Ishikawa (cell line): ENCODE results near the gene PRSS53.

Experiments
- CEBPB ChIP-seq: IDR thresholded peaks from 2 replicates; pipeline ENCODE4 v1.6.1; 2012
- CREB1 ChIP-seq: IDR thresholded peaks from 2 replicates; pipeline ENCODE4 v1.6.1; 2012; ENCODE audit warnings: low read depth
- EGR1 ChIP-seq: IDR thresholded peaks from 2 replicates; pipeline ENCODE4 v1.6.1; 2012
- EP300 ChIP-seq: IDR thresholded peaks from 2 replicates; pipeline ENCODE4 v1.6.1; 2012; ENCODE audit warnings: borderline replicate concordance
- FOXM1 ChIP-seq: IDR thresholded peaks from 2 replicates; pipeline ENCODE4 v1.6.1; 2012; ENCODE audit warnings: low read depth, borderline replicate concordance
- NFIC ChIP-seq: IDR thresholded peaks from 2 replicates; pipeline ENCODE4 v1.6.1; 2012
- RAD21 ChIP-seq: IDR thresholded peaks from 2 replicates; pipeline ENCODE4 v1.6.1; 2012; ENCODE audit warnings: low read depth
- TAF1 ChIP-seq: IDR thresholded peaks from 2 replicates; pipeline ENCODE4 v1.6.1; 2012; ENCODE audit warnings: low read depth, mild to moderate bottlenecking
- TCF12 ChIP-seq: IDR thresholded peaks from 2 replicates; pipeline ENCODE4 v1.6.1; 2012; ENCODE audit warnings: low read depth
- TEAD4 ChIP-seq: IDR thresholded peaks from 2 replicates; pipeline ENCODE4 v1.6.1; 2012
- YY1 ChIP-seq: IDR thresholded peaks from 2 replicates; pipeline ENCODE4 v1.6.1; 2012; ENCODE audit warnings: low read depth
- ZBTB7A ChIP-seq: IDR thresholded peaks from 2 replicates; pipeline ENCODE4 v1.6.1; 2012; ENCODE audit warnings: low read depth
- TF ChIP-seq, protein P1 (sequence below): IDR thresholded peaks from 2 replicates; pipeline ENCODE4 v1.6.1; 2012
- TF ChIP-seq, protein P2 (sequence below): IDR thresholded peaks from 2 replicates; pipeline ENCODE4 v1.6.1; 2012; ENCODE audit warnings: low read depth, mild to moderate bottlenecking
- TF ChIP-seq, protein P3 (sequence below): IDR thresholded peaks from 2 replicates; pipeline ENCODE4 v1.6.1; 2012

The PRSS53 gene

DNA sequence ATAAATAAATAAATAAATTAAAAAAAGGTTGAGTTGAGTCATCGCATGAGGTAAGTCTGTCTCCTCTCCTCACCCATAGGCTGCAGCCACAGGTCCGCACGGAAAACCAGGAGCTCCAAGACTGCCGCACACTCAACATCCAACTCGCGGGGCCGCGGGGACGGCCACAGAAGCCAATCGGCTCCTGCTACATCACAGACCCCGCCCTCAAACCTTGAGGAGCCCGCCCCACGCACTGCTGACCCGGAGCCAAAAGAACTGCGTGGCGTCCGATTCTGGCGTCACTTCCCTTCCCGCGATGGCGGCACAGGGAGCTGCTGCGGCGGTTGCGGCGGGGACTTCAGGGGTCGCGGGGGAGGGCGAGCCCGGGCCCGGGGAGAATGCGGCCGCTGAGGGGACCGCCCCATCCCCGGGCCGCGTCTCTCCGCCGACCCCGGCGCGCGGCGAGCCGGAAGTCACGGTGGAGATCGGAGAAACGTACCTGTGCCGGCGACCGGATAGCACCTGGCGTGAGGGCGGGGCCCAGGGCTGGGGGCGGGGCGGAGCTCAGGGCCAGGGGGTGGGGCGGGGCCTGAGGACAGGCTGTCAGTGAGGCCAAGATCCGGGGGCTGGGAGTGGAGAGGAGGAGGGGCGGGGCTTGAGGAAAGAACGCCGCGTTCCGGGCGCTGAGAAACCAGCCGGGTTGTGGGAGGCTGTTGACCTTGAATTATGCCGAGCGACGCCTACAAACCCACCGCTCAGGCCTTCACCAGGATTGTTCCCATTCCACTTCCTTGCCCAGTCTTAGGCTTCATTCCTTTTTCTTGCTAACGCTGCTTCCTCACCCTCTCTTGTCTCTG, 28.9 kb upstream of the PRSS53 start, which contains the start of gene KAT8:
KAT8 (plus strand) TSS at position 281 of the 839 bp plus-strand sequence; CDS start at position 299, 18 bp downstream.
- TF ChIP-seq FOXM1 (no peak), ZBTB7A (no peak), EP300 (no peak), CEBPB (no peak), CREB1 (peak; percentile 93), RAD21 (no peak), TAF1 (peak; percentile 72; the same call in 1 of the 2 replicates), NFIC (peak; percentile 39; the same call in 1 of the 2 replicates), YY1 (peak; percentile 96), TEAD4 (peak; percentile 28; the same call in 1 of the 2 replicates), TCF12 (peak; percentile 67; the same call in 1 of the 2 replicates), EGR1 (peak; percentile 40)
- TF ChIP-seq, protein P1, sequence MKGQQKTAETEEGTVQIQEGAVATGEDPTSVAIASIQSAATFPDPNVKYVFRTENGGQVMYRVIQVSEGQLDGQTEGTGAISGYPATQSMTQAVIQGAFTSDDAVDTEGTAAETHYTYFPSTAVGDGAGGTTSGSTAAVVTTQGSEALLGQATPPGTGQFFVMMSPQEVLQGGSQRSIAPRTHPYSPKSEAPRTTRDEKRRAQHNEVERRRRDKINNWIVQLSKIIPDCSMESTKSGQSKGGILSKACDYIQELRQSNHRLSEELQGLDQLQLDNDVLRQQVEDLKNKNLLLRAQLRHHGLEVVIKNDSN, result no peak
- TF ChIP-seq, protein P2, sequence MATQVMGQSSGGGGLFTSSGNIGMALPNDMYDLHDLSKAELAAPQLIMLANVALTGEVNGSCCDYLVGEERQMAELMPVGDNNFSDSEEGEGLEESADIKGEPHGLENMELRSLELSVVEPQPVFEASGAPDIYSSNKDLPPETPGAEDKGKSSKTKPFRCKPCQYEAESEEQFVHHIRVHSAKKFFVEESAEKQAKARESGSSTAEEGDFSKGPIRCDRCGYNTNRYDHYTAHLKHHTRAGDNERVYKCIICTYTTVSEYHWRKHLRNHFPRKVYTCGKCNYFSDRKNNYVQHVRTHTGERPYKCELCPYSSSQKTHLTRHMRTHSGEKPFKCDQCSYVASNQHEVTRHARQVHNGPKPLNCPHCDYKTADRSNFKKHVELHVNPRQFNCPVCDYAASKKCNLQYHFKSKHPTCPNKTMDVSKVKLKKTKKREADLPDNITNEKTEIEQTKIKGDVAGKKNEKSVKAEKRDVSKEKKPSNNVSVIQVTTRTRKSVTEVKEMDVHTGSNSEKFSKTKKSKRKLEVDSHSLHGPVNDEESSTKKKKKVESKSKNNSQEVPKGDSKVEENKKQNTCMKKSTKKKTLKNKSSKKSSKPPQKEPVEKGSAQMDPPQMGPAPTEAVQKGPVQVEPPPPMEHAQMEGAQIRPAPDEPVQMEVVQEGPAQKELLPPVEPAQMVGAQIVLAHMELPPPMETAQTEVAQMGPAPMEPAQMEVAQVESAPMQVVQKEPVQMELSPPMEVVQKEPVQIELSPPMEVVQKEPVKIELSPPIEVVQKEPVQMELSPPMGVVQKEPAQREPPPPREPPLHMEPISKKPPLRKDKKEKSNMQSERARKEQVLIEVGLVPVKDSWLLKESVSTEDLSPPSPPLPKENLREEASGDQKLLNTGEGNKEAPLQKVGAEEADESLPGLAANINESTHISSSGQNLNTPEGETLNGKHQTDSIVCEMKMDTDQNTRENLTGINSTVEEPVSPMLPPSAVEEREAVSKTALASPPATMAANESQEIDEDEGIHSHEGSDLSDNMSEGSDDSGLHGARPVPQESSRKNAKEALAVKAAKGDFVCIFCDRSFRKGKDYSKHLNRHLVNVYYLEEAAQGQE, result peak; percentile 15; the same call in 1 of the 2 replicates
- TF ChIP-seq, protein P3, sequence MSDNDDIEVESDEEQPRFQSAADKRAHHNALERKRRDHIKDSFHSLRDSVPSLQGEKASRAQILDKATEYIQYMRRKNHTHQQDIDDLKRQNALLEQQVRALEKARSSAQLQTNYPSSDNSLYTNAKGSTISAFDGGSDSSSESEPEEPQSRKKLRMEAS, result peak; percentile 75

DNA sequence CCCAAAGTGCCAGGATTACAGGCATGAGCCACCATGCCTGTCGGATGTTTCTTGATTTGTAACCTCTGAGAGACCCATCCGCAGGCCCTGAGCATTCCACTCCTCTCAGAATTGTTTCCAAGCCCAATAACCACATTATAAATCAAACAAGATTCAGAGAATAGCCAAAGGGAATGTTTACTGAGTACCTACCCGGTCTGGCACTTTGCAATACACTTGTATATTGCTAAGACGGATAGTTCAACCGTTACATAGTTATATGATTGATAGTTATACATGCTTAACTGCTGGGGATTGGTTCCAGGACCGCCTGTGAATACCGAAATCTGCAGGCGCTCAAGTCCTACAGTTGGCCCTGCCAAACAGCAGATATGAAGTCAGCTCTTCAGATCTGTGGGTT, 25.7 kb upstream of the PRSS53 start:
- TF ChIP-seq NFIC (no peak), CEBPB (no peak), ZBTB7A (no peak), YY1 (no peak), TEAD4 (no peak), RAD21 (no peak), EGR1 (no peak)

DNA sequence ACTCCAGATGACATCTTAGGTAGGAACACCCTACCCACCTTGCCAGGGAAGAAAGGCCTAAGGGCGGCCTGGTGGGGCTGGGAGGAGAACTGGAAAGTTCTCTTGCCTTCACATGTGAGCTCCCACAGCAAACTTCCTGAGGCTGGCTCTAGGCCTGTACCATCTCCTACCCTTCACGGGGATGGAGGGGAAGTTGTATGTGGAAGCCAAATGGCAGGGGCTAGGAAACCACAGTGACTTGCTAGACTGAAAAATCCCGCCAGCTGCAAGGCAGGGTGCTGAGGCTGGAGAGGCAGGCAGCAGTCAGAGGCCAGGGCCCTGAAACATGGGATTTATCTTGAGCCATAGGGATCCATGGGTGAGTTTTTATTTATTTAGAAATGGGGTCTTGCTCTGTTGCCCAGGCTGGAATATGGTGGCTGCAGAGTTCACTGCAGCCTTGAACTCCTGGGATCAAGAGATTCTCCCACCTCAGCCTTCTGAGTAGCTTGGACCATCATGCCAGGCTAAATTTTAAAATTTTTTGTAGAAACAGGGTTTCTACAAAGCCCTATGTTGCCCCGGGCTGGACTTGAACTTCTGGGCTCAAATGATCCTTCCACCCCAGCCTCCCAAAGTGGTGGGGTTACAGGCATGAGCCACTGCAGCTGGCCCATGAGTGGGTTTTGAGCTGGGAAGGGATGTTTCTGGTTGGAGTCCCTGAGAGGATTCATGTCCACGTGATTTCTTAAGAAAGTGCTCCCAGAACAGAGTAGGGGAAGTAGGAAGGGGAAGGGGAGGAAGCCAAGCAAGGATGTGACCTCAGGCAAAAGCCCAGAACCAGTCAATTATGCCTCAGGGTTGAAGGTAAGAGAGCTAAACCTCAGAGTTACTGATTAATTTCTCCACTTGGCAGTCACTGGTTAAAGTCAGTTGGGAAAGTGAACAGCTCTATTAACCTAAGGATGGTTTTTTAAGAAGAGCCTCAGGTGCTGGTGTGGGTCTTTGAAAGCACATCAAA, 24.7 kb upstream of the PRSS53 start:
- no peak for TF ChIP-seq TCF12
- TF ChIP-seq, protein P2, result no peak
- no peak for TF ChIP-seq RAD21
- no peak for TF ChIP-seq EP300
- no peak for TF ChIP-seq TAF1
- no peak for TF ChIP-seq TEAD4
- TF ChIP-seq, protein P1, result no peak
- TF ChIP-seq EGR1, result no peak
- no peak for TF ChIP-seq YY1
- TF ChIP-seq, protein P3, result no peak
- no peak for TF ChIP-seq CREB1
- no peak for TF ChIP-seq NFIC
- no peak for TF ChIP-seq ZBTB7A
- no peak for TF ChIP-seq CEBPB
- no peak for TF ChIP-seq FOXM1

DNA sequence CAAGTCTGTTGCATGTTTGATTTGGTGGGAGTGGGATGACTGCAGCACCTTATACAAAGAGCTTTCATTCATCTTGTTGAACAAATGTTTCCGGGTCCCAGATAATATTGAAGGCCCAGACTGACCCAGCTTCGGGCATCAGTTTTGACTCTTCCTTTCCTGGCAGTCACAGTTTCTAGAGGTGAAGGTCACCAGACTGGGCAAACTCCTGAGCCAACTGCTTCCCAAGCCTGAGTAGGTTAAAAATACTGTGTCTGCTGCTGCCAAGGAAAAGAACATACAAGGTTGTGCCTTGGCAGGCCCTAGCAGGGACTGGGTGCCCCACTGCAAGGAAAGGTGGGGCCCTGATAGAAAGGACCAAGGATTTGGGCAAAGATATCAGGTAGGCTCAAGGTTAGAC, 24.0 kb upstream of the PRSS53 start:
- TF ChIP-seq NFIC, result no peak
- TF ChIP-seq RAD21, result no peak
- TF ChIP-seq, protein P2, result no peak
- TF ChIP-seq EP300, result no peak
